ENCODE data around the gene TRIM40. TPM values are rescaled to one million over a fixed set of nuclear protein-coding genes. Genes with fewer than 3 reads are reported as not detected.
A peak's percentile ranks its signal among the peaks of the same experiment; 100 is the strongest.

The TRIM40 gene
- total and polyA plus RNA-seq, 2 of the 13 experiments (the other 11 are each of a cell fraction or from before 2014, with no cell fraction given), result 0.58 TPM; not detected in 1

DNA sequence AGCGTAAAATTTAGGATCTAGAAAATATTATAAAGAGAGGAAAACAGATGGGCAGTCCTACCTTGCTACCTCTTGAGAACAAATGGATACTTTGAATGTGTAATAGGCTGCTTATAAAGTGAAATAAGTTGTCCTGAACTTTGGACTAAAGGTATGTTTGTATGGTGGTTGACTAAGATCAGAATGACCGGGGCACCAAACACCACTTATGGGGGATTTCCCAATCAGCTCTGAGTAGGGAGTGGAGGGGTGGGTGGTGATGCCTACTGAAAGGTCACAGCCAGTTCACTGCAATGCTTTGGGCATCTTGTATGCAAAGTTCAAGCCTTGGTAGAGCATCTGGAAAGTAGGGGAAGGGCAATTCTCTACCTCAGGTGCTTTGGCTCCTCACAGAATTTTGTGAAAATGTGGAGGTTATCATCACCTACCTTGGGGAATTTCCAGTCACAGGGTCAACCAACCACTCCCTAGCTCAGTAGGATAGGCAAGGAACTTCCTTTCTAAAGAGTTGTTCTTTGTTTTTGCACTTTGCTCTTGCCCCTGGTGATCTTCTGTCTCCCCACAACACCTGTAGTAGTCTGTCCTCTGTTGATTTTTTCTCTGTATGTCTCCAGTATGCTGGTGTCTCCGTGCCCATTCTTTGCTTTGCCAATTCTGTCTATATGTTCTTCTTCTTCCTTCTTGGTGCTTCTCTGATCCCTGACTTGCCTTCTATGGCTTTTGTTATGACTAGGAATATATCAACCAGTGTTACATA lies 22.8 kb upstream of the TRIM40 start, which contains the start of gene TRIM31 (continued):
- TF ChIP-seq KIAA2018 (CRISPR knock-in tag; IDR thresholded peaks at IDR 0.05; ENCODE audit: borderline replicate concordance) (no peak), ZNF503 (CRISPR knock-in tag; IDR thresholded peaks at IDR 0.05) (no peak), ZNF333 (CRISPR knock-in tag; IDR thresholded peaks at IDR 0.05; ENCODE audit: borderline replicate concordance) (no peak), GATAD2A (CRISPR knock-in tag; IDR thresholded peaks at IDR 0.05) (peak; percentile 40; the same call in 1 of the 2 replicates), SP4 (CRISPR knock-in tag; IDR thresholded peaks at IDR 0.05) (no peak), SALL1 (CRISPR knock-in tag; IDR thresholded peaks at IDR 0.05) (0 out of 2 replicates have a peak, but pooled peaks have one; percentile 13), ISL2 (CRISPR knock-in tag; IDR thresholded peaks at IDR 0.05) (no peak), TEAD3 (CRISPR knock-in tag; optimal IDR thresholded peaks at IDR 0.05; ENCODE audit: borderline replicate concordance) (no peak), U2AF2 (IDR thresholded peaks at IDR 0.05; ENCODE audit: low read depth, low read length) (no peak), NR2C2 (CRISPR knock-in tag; IDR thresholded peaks at IDR 0.05; ENCODE audit: borderline replicate concordance) (peak; percentile 38; the same call in 1 of the 2 replicates), BHLHE40 (IDR thresholded peaks at IDR 0.05; ENCODE audit: low read length) (no peak), LBX2 (CRISPR knock-in tag; IDR thresholded peaks at IDR 0.05; ENCODE audit: borderline replicate concordance) (no peak), ASH2L (IDR thresholded peaks at IDR 0.05; ENCODE audit: insufficient read length, low read depth, low read length) (peak; percentile 56), PRMT3 (CRISPR knock-in tag; IDR thresholded peaks at IDR 0.05; ENCODE audit: borderline replicate concordance, low read depth) (no peak), GFI1 (CRISPR knock-in tag; IDR thresholded peaks at IDR 0.05; ENCODE audit: borderline replicate concordance) (no peak), SOX13 (IDR thresholded peaks at IDR 0.05) (no peak), SOX13 (CRISPR knock-in tag; conservative IDR thresholded peaks at IDR 0.05 in 1 of 2, IDR thresholded peaks at IDR 0.05 in 1 of 2) (peak in 1 of 2 experiments; percentile 19; a peak in 1 of 4 replicates)

Data from HepG2 (cell line).